Cerebellar cortex (tissue), 1 donor: ENCODE measurements around the gene CLCN7.
A peak's percentile ranks its signal among the peaks of the same experiment; 100 is the strongest.

ENCODE experiments used
- DNase-seq: peaks from one replicate; pipeline ENCODE4 v3.0.0-alpha.2; 2015; ENCODE audit warnings: low spot score

CLCN7 gene

DNA sequence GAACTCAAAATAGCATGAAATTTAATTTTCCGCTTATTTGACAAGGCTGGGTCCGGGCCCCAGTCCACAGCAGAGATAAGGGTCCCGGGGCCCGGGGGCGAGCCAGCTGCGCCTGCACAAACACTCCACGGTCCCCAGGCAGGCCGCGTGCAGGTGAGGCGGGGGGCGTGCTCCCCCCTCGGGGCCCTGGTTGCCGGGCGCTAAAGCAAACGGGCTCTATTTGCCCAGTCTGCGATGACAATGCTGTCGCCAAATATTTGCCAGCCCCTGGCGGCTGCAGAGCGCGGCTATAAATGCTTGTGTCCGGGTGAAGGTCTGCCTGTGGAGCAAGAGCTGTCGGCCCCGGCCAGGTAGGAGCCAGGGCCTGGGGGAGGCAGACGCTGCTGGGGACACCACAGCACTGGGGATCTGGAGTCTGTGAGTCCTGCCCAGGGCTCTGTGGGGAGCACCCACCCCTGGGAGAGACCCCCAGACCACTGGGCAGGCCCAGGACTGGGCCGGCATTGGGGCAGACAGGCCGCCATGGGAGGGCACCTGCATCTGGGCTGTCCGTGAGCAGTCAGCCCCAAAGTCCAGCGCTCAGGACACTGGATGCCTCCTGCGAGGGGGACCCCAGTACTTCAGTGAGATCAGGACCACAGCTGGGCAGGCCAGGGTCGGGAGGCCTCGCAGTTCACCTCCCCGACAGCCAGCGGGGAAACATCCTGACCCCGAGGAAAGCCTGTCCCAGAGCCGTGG lies 43.9 kb downstream of the CLCN7 start, which contains the start of gene PERCC1:
Gene PERCC1 (plus strand): TSS at position 320 of the 738 bp plus-strand sequence. CDS start 1,516 bp downstream, outside the sequence.
- peak; percentile 30 for DNase-seq

DNA sequence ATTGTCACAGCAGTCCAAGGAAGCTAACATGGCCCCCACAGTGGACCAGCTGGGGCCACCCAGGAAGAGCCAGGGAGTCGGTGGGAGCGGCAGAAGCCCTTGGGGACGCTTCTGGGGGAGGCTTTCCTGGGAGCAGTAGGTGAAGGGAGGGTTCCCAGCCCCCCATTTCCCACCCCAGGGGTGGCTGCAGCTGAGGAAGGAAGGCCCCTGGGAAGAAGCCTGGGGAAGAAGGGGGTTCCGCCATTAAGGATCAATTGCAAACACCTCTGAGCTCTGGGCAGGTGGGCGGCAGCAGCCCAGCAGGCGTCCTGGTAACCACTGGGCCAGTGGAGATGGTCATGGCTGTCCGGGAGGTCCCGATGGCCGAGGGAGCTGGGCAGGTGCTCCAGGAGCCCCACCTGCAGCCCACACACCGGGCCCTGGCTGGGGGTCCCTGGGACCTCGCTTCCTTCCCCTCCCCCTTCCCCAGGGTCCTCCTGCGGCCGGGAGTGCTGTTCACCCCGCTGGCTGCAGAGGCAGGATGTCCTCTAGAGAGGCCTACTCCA lies 44.5 kb downstream of the CLCN7 start:
- no peak for DNase-seq

DNA sequence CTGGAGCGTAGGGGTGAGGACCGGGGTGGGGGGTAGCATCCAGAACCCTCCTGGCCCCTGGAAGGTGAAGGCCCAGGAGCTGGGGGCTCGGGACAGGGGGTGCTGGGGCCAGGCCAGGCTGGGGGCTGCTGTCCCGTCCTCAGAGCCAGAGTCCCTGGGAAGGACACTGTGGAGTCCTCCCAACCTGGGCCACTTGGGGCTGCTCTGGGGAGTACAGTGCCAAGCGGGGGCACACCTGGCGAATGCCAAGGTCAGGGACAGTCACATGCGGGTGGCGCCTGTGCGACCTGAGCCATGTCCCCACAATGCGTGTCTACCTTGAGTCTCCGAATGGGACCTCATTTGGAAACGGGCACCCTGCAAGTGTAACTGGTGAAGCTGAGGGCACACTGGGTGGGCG lies 45.2 kb downstream of the CLCN7 start:
- no peak for DNase-seq

- DNase-seq: no peak
These were observed 45.8 kb downstream of the CLCN7 start for GRCh38 chr16:1429012-1429411.

- no peak for DNase-seq
These were observed 46.3 kb downstream of the CLCN7 start for GRCh38 chr16:1428511-1428910.

GRCh38 chr16:1427473-1428461 lies 47.1 kb downstream of the CLCN7 start:
- no peak for DNase-seq

- DNase-seq: no peak
These were observed 47.9 kb downstream of the CLCN7 start for GRCh38 chr16:1426734-1427471.

DNA sequence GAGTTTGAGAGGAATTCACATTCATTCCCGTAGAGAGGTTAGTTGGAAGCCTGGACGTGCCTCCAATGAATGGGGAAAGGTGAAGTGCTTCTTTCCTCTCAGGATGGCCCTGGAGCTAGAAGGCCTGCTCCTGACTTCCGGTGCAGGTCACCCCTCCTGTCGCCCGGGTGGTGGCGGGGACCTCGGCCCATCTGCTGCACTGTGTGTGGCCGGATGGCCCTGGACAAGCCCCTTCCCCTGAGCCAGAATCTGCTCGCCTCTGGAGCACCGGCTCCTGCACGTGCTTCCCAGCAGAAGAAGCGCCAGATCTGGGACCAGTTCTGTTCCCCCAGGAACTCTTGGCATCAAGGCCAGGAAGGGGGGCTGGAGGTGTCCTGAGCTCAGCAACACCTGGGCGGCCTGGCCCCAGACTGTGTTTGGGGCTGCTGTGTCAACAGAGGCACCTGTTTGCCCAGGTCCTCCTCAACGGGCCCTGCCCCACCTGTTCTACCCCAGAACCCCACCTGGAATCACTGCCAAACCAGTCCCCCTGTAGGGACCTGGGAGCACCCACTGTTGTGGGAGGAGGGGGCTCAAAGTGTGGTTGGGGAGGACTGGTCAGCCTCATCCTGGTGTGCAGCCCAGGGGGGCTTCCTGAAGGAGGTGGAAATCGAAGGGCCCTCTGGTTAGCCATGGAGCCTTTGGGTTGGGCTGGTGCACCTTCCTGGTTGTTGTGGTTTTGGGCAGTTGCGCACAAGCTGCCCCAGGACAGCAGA lies 49.0 kb downstream of the CLCN7 start:
- DNase-seq: no peak

DNA sequence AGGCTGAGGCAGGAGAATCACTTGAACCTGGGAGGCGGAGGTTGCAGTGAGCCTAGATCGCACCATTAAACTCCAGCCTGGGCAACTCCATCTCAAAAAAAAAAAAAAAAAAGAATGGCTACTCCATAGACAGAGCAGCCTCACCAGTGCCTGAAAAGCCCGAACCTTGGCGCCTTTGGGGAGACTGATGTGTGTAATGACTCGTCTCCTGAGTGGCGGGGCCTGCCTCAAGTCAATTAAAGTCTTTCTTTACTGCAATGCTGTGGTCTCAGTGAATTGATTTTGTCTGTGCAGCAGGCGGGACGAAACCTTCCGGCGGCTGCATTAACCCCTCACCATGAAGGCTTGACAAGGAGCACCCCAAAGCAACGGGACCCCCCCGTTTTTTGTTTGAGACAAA lies 50.8 kb downstream of the CLCN7 start:
- no peak for DNase-seq

DNA sequence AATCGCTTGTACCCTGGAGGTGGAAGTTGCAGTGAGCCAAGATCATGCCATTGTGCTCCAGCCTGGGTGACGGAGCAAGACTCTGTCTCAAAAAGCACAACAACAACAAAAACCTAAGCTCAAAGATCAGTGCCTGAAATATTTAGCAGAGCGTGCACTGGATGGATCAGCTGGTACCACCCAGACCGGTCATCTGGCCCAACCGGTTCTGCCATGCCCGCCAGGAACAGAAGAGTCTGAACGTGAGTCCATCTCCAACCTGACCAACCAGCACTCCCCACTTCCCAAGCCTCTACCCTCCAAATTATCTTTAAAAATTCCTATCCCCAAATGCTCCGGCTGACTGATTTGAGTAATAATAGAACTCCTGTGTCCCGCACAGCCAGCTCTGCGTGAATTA lies 52.8 kb downstream of the CLCN7 start:
- DNase-seq: no peak

DNA sequence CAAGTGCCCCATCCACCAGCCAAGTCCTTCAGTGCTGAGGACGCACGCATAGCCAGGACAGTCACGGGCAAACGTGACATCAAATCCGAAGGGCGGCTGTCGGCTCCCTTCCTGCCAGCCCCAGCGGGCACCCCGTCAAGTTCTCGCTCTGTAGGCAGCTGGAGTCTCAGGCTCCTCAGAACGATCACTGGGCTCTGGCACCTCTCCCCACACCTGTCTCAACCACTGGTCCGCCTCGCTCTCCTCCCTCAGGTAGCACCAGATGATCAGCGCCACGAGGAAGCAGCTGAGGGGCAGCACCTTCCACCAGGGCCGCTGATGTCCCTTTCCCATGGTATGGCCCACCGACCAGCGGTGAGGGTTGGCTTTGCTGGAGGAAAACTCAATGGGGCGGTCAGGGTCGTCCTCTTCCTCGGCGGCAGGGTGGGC lies 54.7 kb downstream of the CLCN7 start:
- no peak for DNase-seq

DNA sequence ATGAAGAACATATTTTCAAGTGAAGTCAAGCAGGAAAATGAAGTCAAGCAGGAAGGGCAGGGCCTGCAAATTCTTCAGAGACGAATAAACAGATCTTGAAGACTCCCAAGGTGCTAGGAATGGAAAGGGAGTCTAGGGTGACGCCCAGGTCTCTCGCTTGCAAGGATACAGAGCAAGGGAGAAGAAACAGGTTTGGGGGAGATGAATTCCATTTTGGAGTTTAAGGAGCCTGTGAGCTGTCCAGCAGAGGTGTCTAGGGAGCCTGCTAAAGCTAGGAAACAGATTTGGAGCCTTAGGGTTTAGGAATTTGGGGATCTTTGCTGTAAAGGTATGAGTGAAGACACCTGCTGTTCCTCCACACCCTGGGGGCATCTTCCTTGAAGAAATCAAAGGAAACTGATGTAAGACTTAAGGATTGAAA lies 58.3 kb downstream of the CLCN7 start:
- DNase-seq: no peak

GRCh38 chr16:1414532-1415260 lies 60.1 kb downstream of the CLCN7 start, which contains the start of gene UNKL:
Gene UNKL (minus strand): TSS chr16:1414704. CDS start chr16:1414691, 13 bp downstream.
- peak; percentile 31 for DNase-seq

DNA sequence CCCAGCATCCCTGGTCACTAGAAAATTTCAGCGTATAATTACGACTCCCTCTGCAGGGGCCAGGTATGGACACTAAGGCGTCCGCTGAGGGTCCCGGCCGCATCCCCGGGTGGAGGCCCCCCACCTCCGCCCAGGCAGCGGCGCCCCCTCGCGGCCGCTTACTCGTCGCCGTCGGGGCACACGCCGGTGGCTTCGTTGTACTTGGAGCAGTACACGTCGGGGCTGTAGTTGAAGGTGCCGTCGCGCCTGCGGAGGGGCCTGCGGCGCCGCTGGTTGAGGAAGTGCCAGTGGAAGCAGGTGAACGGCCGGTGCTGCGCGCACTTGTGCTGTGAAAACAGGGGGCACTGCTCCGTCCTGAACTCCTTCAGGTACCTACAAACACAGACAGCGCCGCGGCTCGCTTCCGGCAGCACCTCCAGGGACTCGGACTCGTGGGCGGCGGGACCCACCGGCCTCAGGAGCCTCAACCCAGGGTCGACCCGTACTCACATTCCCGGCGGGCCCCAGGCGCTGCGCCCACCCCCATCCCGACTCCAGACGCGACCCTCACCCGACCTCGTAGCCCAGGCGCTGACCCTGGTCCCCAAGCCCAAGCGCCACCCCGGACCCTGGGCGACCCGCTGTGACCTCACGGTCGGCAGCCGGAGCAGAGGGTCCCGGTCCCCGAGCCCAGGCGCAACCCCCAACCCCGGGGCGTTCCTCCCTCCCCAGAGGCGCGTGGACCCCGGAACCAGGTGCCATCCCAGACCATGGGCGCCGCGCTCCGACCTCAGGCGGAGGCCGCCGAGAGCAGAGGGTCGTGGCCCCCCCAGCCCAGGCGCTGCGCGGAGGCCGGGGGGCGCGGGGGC lies 60.9 kb downstream of the CLCN7 start:
- peak; percentile 16 for DNase-seq

DNA sequence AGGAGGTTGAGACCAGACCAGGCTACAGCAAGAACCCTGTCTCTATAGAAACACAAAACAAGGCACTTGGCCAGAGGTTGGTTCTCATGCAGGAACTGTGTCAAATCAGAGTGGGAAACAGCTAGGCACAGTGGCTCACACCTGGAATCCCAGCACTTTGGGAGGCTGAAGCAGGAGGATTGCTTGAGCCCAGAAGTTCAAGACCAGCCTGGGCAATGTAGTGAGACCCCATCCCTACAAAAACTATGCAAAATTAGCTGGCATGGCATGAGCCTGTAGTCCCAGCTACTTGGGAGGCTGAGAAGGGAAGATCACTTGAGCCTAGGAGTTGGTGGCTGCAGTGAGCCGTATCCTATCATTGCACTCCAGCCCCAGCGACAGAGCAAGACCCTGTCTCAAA lies 62.0 kb downstream of the CLCN7 start:
- no peak for DNase-seq

DNA sequence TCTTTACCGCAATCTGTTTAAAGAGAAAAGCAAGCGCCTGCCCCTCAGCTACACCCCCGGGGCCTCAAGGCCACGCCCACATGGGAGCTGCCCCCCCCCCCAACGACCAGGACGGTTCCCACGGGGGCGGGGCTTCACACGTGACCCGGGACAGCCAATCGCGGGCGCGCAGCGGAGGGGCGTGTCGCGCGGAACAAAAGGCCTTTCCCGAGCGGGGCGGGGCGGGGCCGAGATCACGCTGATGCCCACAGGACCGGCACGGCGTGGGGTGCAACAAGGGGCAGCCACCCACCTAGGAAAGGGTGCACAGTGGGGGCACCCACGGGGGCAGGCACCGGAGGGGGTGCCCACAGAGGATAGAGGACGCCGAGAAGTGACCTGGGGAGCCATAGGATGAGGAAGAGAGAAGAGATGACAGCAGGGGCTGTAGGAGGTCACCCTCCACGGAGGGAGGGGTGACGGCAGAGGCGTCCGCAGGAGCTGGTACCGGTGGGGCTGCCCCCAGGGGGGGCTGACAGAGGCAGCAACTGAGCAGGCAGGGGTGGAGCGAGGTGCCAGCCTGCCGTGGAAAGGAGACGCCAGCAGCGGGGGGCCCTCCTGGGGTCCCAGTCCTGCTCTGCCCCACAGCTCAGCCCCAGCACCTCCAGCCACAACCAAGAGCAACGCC lies 66.5 kb downstream of the CLCN7 start:
- peak; percentile 79 for DNase-seq

- no peak for DNase-seq
These were observed 67.1 kb downstream of the CLCN7 start for GRCh38 chr16:1407753-1408152.

DNA sequence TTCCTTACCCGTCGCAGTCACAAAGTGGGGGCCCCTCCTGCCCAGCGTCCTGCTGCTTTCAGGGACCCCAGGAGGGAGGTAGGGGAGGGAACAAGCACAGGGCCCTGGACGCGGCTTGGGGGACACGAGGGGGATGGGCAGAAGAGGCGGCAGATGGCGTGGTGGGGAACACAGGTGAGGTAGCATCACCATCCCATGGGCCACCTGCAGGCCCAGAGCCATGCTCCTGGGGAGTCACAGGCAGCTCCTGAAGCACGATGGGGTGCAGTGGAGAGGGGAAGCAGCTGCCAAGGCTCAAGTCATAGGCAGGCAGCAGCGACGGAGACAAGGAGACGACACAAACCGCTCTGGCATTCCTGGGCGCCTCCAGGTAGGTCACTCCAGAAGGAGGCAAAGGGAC lies 71.1 kb downstream of the CLCN7 start:
- DNase-seq: no peak

DNA sequence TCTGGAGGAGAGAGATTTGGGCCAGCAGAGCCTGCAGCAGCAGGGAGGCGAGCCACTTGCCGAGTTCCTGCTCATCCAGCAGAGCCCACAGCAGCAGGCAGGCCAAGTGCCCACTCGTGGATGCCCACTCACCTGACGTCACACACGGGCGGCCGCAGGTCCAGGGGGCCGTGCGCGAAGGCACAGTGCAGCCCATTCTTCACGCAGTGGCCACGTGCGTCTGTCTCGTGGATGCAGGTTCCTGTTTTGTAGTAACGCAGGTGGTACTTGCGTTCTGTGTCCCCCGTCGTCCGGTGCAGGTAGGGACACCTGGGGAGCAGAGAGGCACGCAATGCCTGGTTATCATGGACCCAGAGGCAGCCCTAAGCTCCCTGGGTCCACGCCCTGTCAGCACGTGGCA lies 71.8 kb downstream of the CLCN7 start:
- no peak for DNase-seq
